Heart left ventricle (tissue), 13 donors: ENCODE results near the gene ATP11B.

Source experiments
- CTCF ChIP-seq, 12 donors: fragments of 200-600 bp; sonication (generic) in 4 of 12; IDR thresholded peaks; one replicate each; pipeline versions ENCODE4 v1.5.0 to v1.8.0; 2018 to 2022; ENCODE audit warnings: antibody characterized with exemption in 12 of 12, mild to moderate bottlenecking in 5 of 12
- POLR2A ChIP-seq, 2 donors: fragments of 450-650 bp; IDR thresholded peaks; one replicate each; pipeline ENCODE4 v1.6.1; 2017; ENCODE audit warnings: antibody characterized with exemption in 2 of 2, mild to moderate bottlenecking in 2 of 2, moderate library complexity in 2 of 2
- donor health status: ischemic (EF 13 %, LVEDD 7.1; RV severe dilation, severe dysfunction).
- donor health status: DM: no; HTN: yes; CAD: no.
- donor health status: DM: no; HTN: no; CAD: no.
- donor health status: ischemic (EF 25% LVEDD 6.9; RV normal size, moderate dysfunction).
- donor health status: ischemic (EF 25% LVEDD 5.7; RV mildly dilated, moderate dysfunction).
- donor health status: ischemic (EF 35%, LVEDD 5.7; RV mildly dilated, moderate dysfunction).
- donor health status: nonischemic (EF 11% LVEDD 7.7; RV severe dilation, severe dysfunction).
- donor health status: DM: yes; HTN: yes; CAD: no.
- donor health status: PGD.
- donor health status: ischemic (EF 29% LVEDD 5.4; RV normal size, mild dysfunction).
- donor health status: nonischemic (EF 23%, LVEDD 6.1; RV moderate dilation, normal function).

- TF ChIP-seq CTCF (IDR thresholded peaks at IDR 0.05), result no peak
- TF ChIP-seq POLR2A (IDR thresholded peaks at IDR 0.05), result no peak
Measured at GRCh38 chr3:182785756-182786155, 7.5 kb upstream of the ATP11B start.
